Endometrium (tissue), 2 donors: ENCODE measurements around the gene GSTA3.
"Not testable (repeated sequence)": the region's sequence is repeated elsewhere in the genome, so short reads cannot be mapped to it uniquely, and the experiment has no call there.

ENCODE experiments used
- FAIRE-seq: peaks from 2 replicates; lab custom pipeline; 2012; peaks lifted over from hg19 to GRCh38; lab: Jason Lieb, UNC
- donor health status: control.
- donor health status: control.

GSTA3 gene

GRCh38 chr6:52909531-52909930, at the start of gene GSTA3:
Gene GSTA3, minus strand, starts transcription at chr6:52909698. Its CDS starts 3,864 bp downstream, at chr6:52905834.
- no peak for FAIRE-seq

GRCh38 chr6:52958546-52959255, 49.2 kb upstream of the GSTA3 start:
- no peak for FAIRE-seq

- no peak for FAIRE-seq
These were observed 46.4 kb upstream of the GSTA3 start for GRCh38 chr6:52955871-52956270.

GRCh38 chr6:52953911-52954839, 44.7 kb upstream of the GSTA3 start:
- FAIRE-seq: no peak

- no peak for FAIRE-seq
These were observed 36.8 kb upstream of the GSTA3 start for GRCh38 chr6:52946306-52946705.

GRCh38 chr6:52942821-52943220, 33.3 kb upstream of the GSTA3 start:
- not testable (repeated sequence) for FAIRE-seq

GRCh38 chr6:52942221-52942620, 32.7 kb upstream of the GSTA3 start:
- no peak for FAIRE-seq

- no peak for FAIRE-seq
These were observed 28.4 kb upstream of the GSTA3 start for GRCh38 chr6:52937908-52938307.

- FAIRE-seq: no peak
These were observed 24.3 kb upstream of the GSTA3 start for GRCh38 chr6:52933778-52934177.

- no peak for FAIRE-seq
These were observed 21.9 kb upstream of the GSTA3 start for GRCh38 chr6:52931351-52931750.

GRCh38 chr6:52929321-52930164, 20.0 kb upstream of the GSTA3 start:
- no peak for FAIRE-seq

GRCh38 chr6:52927451-52927850, 18.0 kb upstream of the GSTA3 start:
- FAIRE-seq: no peak

- peak; percentile 4 for FAIRE-seq
These were observed 16.7 kb upstream of the GSTA3 start for GRCh38 chr6:52925919-52926792.

- FAIRE-seq: no peak
These were observed 15.5 kb upstream of the GSTA3 start for GRCh38 chr6:52925042-52925441.

- FAIRE-seq: not testable (repeated sequence)
These were observed 14.2 kb upstream of the GSTA3 start for GRCh38 chr6:52923689-52924088.

GRCh38 chr6:52922161-52922560, 12.7 kb upstream of the GSTA3 start:
- FAIRE-seq: no peak

GRCh38 chr6:52921743-52922142, 12.2 kb upstream of the GSTA3 start:
- no peak for FAIRE-seq

GRCh38 chr6:52919511-52919910, 10.0 kb upstream of the GSTA3 start:
- not testable (repeated sequence) for FAIRE-seq

- not testable (repeated sequence) for FAIRE-seq
These were observed 9.3 kb upstream of the GSTA3 start for GRCh38 chr6:52918771-52919170.

GRCh38 chr6:52918027-52918686, 8.7 kb upstream of the GSTA3 start:
- not testable (repeated sequence) for FAIRE-seq

GRCh38 chr6:52914516-52914915, 5.0 kb upstream of the GSTA3 start:
- no peak for FAIRE-seq
